ENCODE measurements around the gene BUB1. TPM values are rescaled to one million over a fixed set of nuclear protein-coding genes. Genes with fewer than 3 reads are reported as not detected.

The BUB1 gene
- total RNA-seq (2021; ENCODE audit: unreplicated experiment), result 80.2 TPM
- 40.2 and 54.6 TPM in 2 replicates for polyA plus RNA-seq (2012)
- Bru-seq, nascent RNA, result percentile 90 among the genes with signal in this experiment
- percentile 87 among the genes with signal in this experiment for BruChase-seq, experiment 1, labeled RNA remaining after a 6-hour chase
- percentile 86 among the genes with signal in this experiment for BruChase-seq, experiment 2, labeled RNA remaining after a 2-hour chase
- long read RNA-seq, transcript BUB1-201 (25 exons, 3,507 nt), result major isoform, 158 of 210 reads
- long read RNA-seq, partial matches to known transcripts, result 34 of 210 reads
- long read RNA-seq, other reads (novel, unspliced or antisense), result 18 of 210 reads

GRCh38 chr2:110677530-110678456, at the start of gene BUB1:
BUB1 (minus strand) TSS chr2:110678063; CDS start chr2:110677995, 68 bp downstream.
- Histone ChIP-seq H3K4me1 (ENCODE audit: control insufficient read depth in 1 of 2, insufficient read depth in 2 of 2, low read length in 2 of 2) (peaks cover 24 to 34% of the 10 kb centered on the region in 2 experiments), H3K36me3 (ENCODE audit: control insufficient read depth in 1 of 2, insufficient read depth in 2 of 2, low read length in 2 of 2) (peaks cover 5 to 14% of the 10 kb centered on the region in 2 experiments), H3K9me3 (ENCODE audit: control insufficient read depth in 1 of 2, insufficient read depth in 1 of 2, low read depth in 1 of 2, low read length in 2 of 2) (no peaks in the 10 kb centered on the region), H3K79me2 (ENCODE audit: insufficient read depth, low read length) (peaks cover 50% of the 10 kb centered on the region), H3K27ac (ENCODE audit: low read depth, low read length) (peak within 1 kb of the TSS; percentile 68), H3K27me3 (ENCODE audit: insufficient read depth, low read length) (no peaks in the 10 kb centered on the region), H3K9me2 (ENCODE audit: insufficient read depth) (no peaks in the 10 kb centered on the region), H3K9ac (ENCODE audit: low read length) (peak within 1 kb of the TSS; percentile 80), H2AFZ (ENCODE audit: low read depth, low read length, poor library complexity, severe bottlenecking) (peak within 1 kb of the TSS; percentile 18), H3K4me2 (ENCODE audit: low read length) (peak within 1 kb of the TSS; percentile 94), H3K4me3 (replicated peaks in 1 of 2; ENCODE audit: low read depth in 1 of 2, low read length in 2 of 2) (peak within 1 kb of the TSS; percentile 68 to 98), H4K20me1 (ENCODE audit: insufficient read depth) (peaks cover 4% of the 10 kb centered on the region; the same call in 1 of the 2 replicates)
- peak; percentile 94 for ATAC-seq
- ChIA-PET CTCF (interaction anchor here (0.8 to 1.6 kb wide), 2 partner anchors 8 to 77 kb away, joined by 4 read pairs; no protein-coding TSS in a partner anchor), RAD21 (ENCODE audit: low non-redundant PET in 1 of 2, low total read pairs in 2 of 2, uncharacterized antibody in 2 of 2, unreplicated experiment in 2 of 2) (no interaction called here), POLR2A (interaction anchor here (0.8 to 1.0 kb wide), 2 partner anchors 8 to 9 kb away, joined by 3 to 4 read pairs; no protein-coding TSS in a partner anchor)
- DNase-seq (ENCODE audit: low read depth, low spot score), result peak; percentile 91
- TF ChIP-seq, protein P1, sequence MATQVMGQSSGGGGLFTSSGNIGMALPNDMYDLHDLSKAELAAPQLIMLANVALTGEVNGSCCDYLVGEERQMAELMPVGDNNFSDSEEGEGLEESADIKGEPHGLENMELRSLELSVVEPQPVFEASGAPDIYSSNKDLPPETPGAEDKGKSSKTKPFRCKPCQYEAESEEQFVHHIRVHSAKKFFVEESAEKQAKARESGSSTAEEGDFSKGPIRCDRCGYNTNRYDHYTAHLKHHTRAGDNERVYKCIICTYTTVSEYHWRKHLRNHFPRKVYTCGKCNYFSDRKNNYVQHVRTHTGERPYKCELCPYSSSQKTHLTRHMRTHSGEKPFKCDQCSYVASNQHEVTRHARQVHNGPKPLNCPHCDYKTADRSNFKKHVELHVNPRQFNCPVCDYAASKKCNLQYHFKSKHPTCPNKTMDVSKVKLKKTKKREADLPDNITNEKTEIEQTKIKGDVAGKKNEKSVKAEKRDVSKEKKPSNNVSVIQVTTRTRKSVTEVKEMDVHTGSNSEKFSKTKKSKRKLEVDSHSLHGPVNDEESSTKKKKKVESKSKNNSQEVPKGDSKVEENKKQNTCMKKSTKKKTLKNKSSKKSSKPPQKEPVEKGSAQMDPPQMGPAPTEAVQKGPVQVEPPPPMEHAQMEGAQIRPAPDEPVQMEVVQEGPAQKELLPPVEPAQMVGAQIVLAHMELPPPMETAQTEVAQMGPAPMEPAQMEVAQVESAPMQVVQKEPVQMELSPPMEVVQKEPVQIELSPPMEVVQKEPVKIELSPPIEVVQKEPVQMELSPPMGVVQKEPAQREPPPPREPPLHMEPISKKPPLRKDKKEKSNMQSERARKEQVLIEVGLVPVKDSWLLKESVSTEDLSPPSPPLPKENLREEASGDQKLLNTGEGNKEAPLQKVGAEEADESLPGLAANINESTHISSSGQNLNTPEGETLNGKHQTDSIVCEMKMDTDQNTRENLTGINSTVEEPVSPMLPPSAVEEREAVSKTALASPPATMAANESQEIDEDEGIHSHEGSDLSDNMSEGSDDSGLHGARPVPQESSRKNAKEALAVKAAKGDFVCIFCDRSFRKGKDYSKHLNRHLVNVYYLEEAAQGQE (IDR thresholded peaks at IDR 0.05; ENCODE audit: low read depth), result no peak
- TF ChIP-seq EZH2 (IDR thresholded peaks at IDR 0.05) (no peak), YY1 (IDR thresholded peaks at IDR 0.05; ENCODE audit: extremely low read depth, insufficient replicate concordance, low read depth, low read length) (peak; percentile 56), SP1 (IDR thresholded peaks at IDR 0.05; ENCODE audit: low read depth) (peak; percentile 98), JUND (IDR thresholded peaks at IDR 0.05) (no peak), FOSL1 (IDR thresholded peaks at IDR 0.05; ENCODE audit: low read depth) (no peak), POLR2AphosphoS5 (IDR thresholded peaks at IDR 0.05; ENCODE audit: low read depth, low read length) (peak; percentile 97), POLR2A (IDR thresholded peaks at IDR 0.05; ENCODE audit: borderline replicate concordance, extremely low read depth, insufficient read depth, insufficient read length) (peak; percentile 95), ELF1 (IDR thresholded peaks at IDR 0.05; ENCODE audit: borderline replicate concordance, low read depth) (no peak), SRF (IDR thresholded peaks at IDR 0.05; ENCODE audit: low read depth) (no peak), CBX3 (IDR thresholded peaks at IDR 0.05; ENCODE audit: low read depth) (peak; percentile 71; the same call in 1 of the 2 replicates), SIN3A (IDR thresholded peaks at IDR 0.05; ENCODE audit: low read depth) (peak; percentile 99), ZFX (IDR thresholded peaks at IDR 0.05) (peak; percentile 68; the same call in 1 of the 2 replicates), RAD21 (IDR thresholded peaks at IDR 0.05; ENCODE audit: low read depth) (no peak), MAX (IDR thresholded peaks at IDR 0.05) (peak; percentile 60), CEBPB (IDR thresholded peaks at IDR 0.05; ENCODE audit: low read depth) (no peak)
- TF ChIP-seq, protein P2, sequence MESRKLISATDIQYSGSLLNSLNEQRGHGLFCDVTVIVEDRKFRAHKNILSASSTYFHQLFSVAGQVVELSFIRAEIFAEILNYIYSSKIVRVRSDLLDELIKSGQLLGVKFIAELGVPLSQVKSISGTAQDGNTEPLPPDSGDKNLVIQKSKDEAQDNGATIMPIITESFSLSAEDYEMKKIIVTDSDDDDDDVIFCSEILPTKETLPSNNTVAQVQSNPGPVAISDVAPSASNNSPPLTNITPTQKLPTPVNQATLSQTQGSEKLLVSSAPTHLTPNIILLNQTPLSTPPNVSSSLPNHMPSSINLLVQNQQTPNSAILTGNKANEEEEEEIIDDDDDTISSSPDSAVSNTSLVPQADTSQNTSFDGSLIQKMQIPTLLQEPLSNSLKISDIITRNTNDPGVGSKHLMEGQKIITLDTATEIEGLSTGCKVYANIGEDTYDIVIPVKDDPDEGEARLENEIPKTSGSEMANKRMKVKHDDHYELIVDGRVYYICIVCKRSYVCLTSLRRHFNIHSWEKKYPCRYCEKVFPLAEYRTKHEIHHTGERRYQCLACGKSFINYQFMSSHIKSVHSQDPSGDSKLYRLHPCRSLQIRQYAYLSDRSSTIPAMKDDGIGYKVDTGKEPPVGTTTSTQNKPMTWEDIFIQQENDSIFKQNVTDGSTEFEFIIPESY (IDR thresholded peaks at IDR 0.05; ENCODE audit: extremely low read depth, insufficient replicate concordance, low read length), result peak; percentile 58
- BruUV-seq (replicated peaks), result no TSS peak
- intact Hi-C loops (cut with micrococcal nuclease), result loop anchor here (5.0 kb wide), 2 partner anchors 55 to 440 kb away; partner anchors contain the start of gene ACOXL
